ENCODE results near the gene COMMD7.

The COMMD7 gene

DNA sequence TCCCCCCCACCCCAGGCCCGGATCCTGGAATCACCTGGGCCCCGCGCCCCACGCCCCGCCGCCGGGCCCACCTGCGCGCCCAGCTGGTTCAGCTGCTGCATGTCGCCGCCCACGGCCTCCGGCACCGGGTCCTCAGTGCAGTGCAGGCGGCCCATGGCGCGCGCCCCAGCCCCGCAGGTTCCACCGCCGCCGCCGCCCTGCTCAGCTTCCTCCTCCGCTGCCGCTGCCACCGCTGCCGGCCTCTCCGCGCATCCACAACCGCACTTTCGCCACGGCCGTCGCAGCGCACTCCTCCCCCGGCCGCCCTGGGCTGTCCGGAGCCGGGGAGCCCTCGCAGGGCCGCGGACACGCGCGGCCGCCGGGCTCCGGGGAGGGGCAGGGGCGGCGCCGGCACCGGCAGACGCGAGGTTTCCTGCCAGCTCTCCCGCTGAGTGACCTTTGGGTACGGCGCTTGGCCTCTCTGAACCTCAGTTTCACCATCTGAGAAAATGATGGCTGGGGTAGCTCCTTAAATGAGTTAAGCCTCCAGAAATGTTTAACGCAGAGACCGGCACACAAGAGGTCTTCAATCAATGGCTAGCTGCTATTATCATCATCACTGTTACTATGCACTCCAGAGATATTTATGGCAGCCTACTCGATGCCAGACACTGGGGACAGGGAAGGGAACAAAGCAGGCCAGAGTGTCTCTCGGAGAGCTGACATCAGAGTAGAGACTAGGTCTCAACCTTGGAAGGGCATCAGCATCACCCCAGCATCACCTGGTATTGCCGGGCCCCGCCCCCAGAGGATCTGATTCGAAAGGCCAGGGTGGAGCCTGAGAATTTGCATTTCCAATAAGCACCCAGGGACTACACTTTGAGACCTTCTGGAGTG is at the start of gene COMMD7:
TSS of gene COMMD7 (minus strand) at position 231 of the 876 bp plus-strand sequence. CDS start at position 155, 76 bp downstream.
- Histone ChIP-seq H3K4me3 (peak within 1 kb of the TSS; percentile 74 to 87 (median 78)), H3K27ac (peak within 1 kb of the TSS; percentile 53 to 98 (median 93))

DNA sequence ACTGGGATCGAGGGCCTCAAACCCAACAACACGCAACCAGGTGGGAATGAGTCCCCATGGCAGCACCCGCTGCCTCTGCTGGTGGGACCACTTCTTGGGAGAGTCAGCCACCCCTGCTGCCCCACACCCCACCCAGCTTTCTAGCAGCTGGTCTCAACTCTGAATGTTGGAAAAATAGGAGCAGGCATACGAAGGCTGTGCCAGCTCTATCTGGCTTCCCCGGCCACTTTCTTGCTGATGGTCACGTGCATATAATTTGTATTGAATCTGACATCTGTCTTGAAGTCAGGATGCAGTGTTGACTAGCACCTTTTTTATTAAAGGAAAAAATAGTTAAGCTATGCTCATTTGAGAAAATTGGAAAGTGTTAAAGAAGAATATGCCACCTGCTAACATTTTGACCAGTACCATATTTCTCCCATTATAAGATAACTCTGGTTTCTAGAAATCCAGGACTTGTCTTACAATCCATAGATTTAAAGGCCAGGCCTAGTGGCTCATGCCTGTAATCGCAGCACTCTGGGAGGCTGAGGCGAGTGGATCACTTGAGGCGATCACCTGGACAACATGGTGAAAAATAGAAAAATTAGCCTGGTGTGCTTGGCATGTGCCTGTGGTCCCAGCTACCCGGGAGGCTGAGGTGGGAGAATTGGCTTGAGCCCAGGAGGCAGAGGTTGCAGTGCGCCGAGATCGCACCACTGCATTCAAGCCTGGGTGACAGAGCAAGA is 49.6 kb upstream of the COMMD7 start:
- Histone ChIP-seq H3K4me3 (no peak overlapping the region), H3K27ac (peak overlapping the region in 2 of 21 experiments; percentile 24 to 55)

GRCh38 chr20:32792316-32792715 is 49.0 kb upstream of the COMMD7 start:
- H3K27ac ChIP-seq = peak overlapping the region in 2 of 21 experiments; percentile 24 to 55
- H3K4me3 ChIP-seq = no peak overlapping the region

- Histone ChIP-seq H3K27ac (no peak overlapping the region), H3K4me3 (no peak overlapping the region)
Measured at GRCh38 chr20:32790751-32791057, 47.4 kb upstream of the COMMD7 start.

- no peak overlapping the region for H3K27ac ChIP-seq
- H3K4me3 ChIP-seq = no peak overlapping the region
Measured at GRCh38 chr20:32789896-32790750, 46.9 kb upstream of the COMMD7 start.

GRCh38 chr20:32787168-32787567 is 43.9 kb upstream of the COMMD7 start:
- Histone ChIP-seq H3K27ac (no peak overlapping the region), H3K4me3 (no peak overlapping the region)

DNA sequence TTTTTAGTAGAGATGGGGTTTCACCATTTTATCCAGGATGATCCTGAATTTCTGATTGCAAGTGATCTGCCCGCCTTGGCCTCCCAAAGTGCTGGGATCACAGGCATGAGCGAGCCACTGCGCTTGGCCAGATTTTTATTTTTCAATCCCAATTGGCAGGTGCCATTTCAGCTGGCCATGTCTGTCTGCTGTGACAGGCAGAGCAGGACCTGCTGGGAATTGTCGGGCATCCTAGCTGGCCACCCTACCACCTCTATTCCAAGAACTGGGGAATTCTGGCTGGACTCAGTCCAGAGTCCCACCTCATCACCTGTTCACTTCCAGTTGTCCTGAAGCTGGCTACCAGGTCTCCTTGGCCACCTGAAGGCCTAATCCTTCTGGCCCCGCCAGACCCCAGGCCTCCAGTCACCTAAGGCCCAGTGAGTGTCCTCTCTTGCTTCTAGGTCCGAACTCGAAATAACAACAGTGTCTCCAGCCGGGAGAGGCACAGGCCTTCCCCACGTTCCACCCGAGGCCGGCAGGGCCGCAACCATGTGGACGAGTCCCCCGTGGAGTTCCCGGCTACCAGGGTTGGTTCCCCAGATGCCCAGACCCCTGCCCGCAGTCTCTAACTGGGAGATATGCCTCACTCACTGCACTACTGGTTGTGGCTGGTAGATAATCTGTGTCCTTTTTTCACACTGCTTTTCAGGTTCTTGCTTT is 42.9 kb upstream of the COMMD7 start:
- no peak overlapping the region for H3K27ac ChIP-seq
- H3K4me3 ChIP-seq = no peak overlapping the region

DNA sequence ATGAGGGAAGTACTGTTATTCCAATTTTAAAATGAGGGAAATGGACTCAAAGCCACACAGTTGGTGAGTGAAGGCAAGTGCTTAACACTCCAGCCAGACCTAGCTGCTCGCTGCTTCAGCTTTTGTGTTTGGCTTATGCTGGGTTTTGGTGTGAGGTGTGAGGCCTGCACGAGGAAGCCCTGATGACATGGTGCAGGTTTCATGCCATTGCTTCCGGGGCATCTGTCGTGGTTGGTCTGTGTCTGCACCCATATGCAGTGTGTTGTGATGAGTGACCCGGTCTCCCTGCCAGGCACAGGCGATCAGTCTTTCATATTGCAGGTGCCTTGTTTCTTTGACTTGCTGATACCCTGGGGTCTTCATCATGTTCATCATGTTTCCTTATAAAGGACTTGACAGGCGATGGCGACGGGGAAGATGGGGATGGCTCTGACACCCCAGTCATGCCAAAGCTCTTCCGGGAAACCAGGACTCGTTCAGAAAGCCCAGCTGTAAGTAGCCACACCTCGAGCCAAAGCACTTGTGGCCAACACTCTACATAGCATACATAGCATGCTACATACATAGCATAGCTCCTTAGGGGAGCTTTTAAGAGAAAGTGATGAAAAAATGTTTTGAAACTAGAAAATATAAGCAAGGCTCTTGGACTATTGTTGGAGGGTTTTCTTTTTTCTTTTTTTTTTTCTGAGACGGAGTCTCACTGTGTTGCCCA is 41.3 kb upstream of the COMMD7 start:
- Histone ChIP-seq H3K27ac (no peak overlapping the region), H3K4me3 (no peak overlapping the region)

DNA sequence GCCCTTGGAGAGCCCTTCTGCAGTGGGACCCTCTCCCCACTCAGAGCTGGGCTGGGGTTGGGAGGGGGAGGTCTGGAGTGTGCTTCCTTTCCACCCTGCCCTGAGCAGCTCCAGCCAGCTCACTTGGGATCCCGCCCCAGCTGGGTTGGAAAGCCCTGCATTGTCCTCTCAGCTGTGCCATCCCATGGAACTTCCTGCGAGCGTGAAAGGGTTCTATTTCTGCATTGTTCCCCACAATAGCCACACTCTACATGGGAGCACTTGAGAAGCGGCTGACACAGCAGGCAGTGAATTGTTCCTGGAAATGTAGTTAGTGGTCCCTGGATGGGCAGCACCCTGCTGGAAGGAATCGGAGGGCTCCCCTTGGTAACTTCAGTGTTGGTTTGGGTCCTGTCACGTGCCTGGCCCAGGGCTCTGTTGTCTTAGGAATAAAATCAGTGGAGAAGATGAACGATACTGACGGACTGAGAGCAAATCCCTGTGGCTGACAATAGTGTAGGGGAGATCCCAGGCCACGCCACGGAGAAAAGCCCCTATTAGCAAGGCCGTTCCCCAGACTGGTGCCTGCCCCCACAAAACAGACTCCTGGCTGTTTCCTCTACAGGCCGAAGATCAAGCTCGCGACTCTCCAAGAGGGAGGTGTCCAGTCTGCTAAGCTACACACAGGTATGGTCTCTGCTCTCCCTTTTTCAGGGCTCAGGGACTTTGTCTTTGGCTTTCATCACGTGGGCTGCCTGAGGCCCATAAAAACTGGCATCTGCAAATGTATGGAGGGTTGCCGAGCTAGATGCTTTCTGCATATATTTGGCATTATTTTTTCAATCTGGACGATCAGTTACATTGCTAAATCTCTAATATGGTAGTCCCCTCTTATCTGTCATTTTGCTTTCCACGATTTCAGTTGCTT is 37.7 kb upstream of the COMMD7 start:
- H3K27ac ChIP-seq = no peak overlapping the region
- no peak overlapping the region for H3K4me3 ChIP-seq

DNA sequence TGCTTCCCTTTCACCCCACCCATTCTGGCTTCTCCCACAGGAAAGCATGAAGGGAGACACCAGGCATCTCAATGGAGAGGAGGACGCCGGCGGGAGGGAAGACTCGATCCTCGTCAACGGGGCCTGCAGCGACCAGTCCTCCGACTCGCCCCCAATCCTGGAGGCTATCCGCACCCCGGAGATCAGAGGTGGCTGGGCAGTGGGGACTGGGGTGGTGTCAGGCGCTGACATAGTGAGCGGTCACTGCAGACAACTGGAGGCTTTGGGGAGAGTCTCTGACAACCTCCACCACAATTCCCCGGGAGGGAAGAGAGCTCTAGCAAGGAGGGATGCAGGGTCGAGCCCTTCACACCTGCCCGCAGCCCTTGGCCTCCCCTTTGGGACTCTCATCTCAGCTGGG is 37.0 kb upstream of the COMMD7 start:
- Histone ChIP-seq H3K27ac (no peak overlapping the region), H3K4me3 (no peak overlapping the region)

- Histone ChIP-seq H3K27ac (no peak overlapping the region), H3K4me3 (no peak overlapping the region)
Measured at GRCh38 chr20:32779500-32780211, 36.4 kb upstream of the COMMD7 start.

DNA sequence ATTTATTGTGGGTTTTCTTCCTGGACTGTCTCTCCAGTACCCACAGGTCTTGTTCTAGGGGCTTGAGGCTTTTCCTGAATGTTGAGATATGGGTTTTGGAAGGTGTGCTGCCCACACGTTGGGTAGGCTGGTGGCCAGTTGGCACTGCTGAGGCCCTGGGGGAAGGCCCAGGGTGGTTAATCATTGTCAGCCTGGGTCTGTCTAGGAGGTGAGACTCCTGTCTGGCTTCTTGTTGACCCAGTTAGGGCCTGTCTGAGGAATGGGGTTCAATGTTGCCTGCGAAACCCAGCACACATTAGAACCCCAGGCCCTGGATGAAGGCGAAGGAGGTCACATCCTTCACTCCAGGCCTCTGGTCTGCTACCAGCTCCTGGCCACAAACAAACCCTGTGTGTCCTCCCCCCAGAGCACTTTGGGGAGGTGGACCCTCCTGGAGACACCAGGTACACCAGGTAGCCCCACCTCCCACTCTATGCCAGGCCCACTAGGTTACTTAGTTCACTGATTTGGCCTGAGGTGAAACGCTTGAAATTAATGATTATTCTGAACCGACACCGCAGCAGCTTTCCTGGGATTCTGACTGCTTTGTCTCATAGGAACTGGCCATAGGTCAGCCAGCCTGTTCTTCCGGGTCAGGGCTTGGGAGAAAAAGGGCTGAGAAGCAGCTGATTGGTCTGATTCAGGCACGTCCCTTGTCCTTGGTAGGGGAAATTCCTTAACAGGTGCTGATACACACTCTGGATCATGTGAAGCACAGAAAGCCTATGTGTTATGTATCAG is 34.1 kb upstream of the COMMD7 start:
- peak overlapping the region in 3 of 21 experiments; percentile 5 to 48 (median 14) for H3K27ac ChIP-seq
- H3K4me3 ChIP-seq = no peak overlapping the region

- Histone ChIP-seq H3K4me3 (no peak overlapping the region), H3K27ac (peak overlapping the region in 9 of 21 experiments; percentile 0 to 78 (median 55))
Measured at GRCh38 chr20:32775336-32775991, 32.2 kb upstream of the COMMD7 start.

DNA sequence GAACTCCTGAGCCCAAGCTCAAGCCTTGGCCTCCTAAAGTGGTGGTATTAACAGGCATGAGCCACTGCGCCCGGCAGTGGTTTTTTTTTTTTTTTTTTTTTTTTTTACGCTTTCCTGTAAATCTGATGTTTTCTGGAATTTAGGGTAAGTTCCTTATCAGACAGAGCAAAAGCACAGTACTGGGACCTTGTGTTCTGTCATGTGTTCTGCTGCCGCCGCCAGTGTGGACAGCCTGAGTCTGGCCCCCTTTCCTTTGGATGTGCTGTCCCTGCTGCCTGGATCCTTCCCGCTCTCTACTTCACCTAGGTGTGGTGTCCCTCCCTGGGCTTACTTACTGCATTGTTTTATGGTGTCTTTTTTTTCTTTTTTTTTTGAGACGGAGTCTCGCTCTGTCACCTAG is 30.6 kb upstream of the COMMD7 start:
- Histone ChIP-seq H3K4me3 (no peak overlapping the region), H3K27ac (no peak overlapping the region)

DNA sequence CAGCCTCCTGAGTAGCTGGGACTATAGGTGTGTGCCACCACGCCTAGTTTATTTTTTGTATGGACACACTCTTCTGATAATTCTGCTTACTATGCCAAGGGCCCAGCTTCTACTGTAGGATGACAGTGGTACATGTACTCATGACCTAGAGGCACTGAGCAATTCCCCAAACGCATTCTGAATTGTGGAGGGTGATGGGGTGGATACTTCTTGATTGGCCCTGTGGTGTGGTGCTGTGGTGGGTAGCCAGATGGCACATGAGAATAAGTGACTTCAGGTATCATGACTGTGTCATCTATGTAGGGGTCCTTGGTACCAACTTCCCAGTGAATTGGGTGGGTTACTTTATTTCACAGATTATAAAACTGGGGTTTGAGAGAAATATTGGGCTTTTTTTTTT is 30.0 kb upstream of the COMMD7 start:
- Histone ChIP-seq H3K4me3 (no peak overlapping the region), H3K27ac (no peak overlapping the region)

GRCh38 chr20:32772046-32772445 is 28.8 kb upstream of the COMMD7 start:
- H3K27ac ChIP-seq = no peak overlapping the region
- H3K4me3 ChIP-seq = no peak overlapping the region

Data from skin epidermis (tissue), 12 donors.